ENCODE results near the gene GATD1. TPM values are rescaled to one million over a fixed set of nuclear protein-coding genes. Genes with fewer than 3 reads are reported as not detected.

GATD1 gene
- total and polyA plus RNA-seq, 9 of the 15 experiments (the other 6 are each of a cell fraction or from before 2014, with no cell fraction given), result 2.8 to 144 (median 36.9) TPM

DNA sequence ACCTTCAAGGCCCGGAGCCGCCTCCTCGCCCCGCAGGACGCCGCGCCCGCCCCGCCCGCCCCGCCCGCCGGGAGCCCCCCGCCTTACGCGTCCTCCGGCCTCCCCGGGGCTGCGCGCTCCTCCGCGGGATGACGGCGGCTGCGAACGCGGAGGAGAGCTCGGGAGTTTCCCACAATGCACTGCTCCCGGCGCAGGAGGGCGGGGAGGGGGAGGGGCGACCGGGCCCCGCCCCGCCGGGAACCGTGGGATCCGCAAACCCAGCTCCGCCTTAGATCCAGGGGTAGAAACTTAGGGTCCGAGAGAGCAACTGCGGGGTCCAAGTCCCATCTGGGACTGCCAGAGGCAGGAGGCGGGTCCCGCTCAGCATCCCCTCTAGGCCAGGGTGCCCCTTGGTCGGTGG, 12.7 kb upstream of the GATD1 start, which contains the start of gene CEND1 (continued):
- TF ChIP-seq, protein P1, sequence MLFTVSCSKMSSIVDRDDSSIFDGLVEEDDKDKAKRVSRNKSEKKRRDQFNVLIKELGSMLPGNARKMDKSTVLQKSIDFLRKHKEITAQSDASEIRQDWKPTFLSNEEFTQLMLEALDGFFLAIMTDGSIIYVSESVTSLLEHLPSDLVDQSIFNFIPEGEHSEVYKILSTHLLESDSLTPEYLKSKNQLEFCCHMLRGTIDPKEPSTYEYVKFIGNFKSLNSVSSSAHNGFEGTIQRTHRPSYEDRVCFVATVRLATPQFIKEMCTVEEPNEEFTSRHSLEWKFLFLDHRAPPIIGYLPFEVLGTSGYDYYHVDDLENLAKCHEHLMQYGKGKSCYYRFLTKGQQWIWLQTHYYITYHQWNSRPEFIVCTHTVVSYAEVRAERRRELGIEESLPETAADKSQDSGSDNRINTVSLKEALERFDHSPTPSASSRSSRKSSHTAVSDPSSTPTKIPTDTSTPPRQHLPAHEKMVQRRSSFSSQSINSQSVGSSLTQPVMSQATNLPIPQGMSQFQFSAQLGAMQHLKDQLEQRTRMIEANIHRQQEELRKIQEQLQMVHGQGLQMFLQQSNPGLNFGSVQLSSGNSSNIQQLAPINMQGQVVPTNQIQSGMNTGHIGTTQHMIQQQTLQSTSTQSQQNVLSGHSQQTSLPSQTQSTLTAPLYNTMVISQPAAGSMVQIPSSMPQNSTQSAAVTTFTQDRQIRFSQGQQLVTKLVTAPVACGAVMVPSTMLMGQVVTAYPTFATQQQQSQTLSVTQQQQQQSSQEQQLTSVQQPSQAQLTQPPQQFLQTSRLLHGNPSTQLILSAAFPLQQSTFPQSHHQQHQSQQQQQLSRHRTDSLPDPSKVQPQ (CRISPR knock-in tag; IDR thresholded peaks at IDR 0.05; ENCODE audit: borderline replicate concordance), result no peak
- no peak for TF ChIP-seq BCOR (IDR thresholded peaks at IDR 0.05)
- TF ChIP-seq ZNF143 (CRISPR knock-in tag; IDR thresholded peaks at IDR 0.05), result peak; percentile 80
- peak; percentile 57 for TF ChIP-seq HMGN3 (IDR thresholded peaks at IDR 0.05; ENCODE audit: borderline replicate concordance, extremely low read depth, insufficient read length, low read depth, low read length)
- TF ChIP-seq NRF1 (conservative IDR thresholded peaks at IDR 0.05 in 1 of 2, IDR thresholded peaks at IDR 0.05 in 1 of 2), result peak in 1 of 2 experiments; percentile 40; a peak in 1 of 4 replicates
- TF ChIP-seq, protein P2, sequence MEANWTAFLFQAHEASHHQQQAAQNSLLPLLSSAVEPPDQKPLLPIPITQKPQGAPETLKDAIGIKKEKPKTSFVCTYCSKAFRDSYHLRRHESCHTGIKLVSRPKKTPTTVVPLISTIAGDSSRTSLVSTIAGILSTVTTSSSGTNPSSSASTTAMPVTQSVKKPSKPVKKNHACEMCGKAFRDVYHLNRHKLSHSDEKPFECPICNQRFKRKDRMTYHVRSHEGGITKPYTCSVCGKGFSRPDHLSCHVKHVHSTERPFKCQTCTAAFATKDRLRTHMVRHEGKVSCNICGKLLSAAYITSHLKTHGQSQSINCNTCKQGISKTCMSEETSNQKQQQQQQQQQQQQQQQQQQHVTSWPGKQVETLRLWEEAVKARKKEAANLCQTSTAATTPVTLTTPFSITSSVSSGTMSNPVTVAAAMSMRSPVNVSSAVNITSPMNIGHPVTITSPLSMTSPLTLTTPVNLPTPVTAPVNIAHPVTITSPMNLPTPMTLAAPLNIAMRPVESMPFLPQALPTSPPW (CRISPR knock-in tag; IDR thresholded peaks at IDR 0.05), result peak; percentile 69
- TF ChIP-seq, protein P3, sequence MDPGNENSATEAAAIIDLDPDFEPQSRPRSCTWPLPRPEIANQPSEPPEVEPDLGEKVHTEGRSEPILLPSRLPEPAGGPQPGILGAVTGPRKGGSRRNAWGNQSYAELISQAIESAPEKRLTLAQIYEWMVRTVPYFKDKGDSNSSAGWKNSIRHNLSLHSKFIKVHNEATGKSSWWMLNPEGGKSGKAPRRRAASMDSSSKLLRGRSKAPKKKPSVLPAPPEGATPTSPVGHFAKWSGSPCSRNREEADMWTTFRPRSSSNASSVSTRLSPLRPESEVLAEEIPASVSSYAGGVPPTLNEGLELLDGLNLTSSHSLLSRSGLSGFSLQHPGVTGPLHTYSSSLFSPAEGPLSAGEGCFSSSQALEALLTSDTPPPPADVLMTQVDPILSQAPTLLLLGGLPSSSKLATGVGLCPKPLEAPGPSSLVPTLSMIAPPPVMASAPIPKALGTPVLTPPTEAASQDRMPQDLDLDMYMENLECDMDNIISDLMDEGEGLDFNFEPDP (CRISPR knock-in tag; IDR thresholded peaks at IDR 0.05), result no peak
- peak; percentile 50; the same call in 1 of the 2 replicates for TF ChIP-seq CXXC5 (CRISPR knock-in tag; IDR thresholded peaks at IDR 0.05)
- TF ChIP-seq, protein P4, sequence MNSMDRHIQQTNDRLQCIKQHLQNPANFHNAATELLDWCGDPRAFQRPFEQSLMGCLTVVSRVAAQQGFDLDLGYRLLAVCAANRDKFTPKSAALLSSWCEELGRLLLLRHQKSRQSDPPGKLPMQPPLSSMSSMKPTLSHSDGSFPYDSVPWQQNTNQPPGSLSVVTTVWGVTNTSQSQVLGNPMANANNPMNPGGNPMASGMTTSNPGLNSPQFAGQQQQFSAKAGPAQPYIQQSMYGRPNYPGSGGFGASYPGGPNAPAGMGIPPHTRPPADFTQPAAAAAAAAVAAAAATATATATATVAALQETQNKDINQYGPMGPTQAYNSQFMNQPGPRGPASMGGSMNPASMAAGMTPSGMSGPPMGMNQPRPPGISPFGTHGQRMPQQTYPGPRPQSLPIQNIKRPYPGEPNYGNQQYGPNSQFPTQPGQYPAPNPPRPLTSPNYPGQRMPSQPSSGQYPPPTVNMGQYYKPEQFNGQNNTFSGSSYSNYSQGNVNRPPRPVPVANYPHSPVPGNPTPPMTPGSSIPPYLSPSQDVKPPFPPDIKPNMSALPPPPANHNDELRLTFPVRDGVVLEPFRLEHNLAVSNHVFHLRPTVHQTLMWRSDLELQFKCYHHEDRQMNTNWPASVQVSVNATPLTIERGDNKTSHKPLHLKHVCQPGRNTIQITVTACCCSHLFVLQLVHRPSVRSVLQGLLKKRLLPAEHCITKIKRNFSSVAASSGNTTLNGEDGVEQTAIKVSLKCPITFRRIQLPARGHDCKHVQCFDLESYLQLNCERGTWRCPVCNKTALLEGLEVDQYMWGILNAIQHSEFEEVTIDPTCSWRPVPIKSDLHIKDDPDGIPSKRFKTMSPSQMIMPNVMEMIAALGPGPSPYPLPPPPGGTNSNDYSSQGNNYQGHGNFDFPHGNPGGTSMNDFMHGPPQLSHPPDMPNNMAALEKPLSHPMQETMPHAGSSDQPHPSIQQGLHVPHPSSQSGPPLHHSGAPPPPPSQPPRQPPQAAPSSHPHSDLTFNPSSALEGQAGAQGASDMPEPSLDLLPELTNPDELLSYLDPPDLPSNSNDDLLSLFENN (IDR thresholded peaks at IDR 0.05; ENCODE audit: low read depth in 2 of 2, low read length in 2 of 2), result no peak
- TF ChIP-seq, protein P5, sequence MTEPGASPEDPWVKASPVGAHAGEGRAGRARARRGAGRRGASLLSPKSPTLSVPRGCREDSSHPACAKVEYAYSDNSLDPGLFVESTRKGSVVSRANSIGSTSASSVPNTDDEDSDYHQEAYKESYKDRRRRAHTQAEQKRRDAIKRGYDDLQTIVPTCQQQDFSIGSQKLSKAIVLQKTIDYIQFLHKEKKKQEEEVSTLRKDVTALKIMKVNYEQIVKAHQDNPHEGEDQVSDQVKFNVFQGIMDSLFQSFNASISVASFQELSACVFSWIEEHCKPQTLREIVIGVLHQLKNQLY (CRISPR knock-in tag; conservative IDR thresholded peaks at IDR 0.05), result no peak
- TF ChIP-seq ZNF785 (CRISPR knock-in tag; IDR thresholded peaks at IDR 0.05), result no peak

Measured in K562 (cell line).